Femur (tissue), 1 donor: ENCODE results near the gene RABGEF1.
A peak's percentile ranks its signal among the peaks of the same experiment; 100 is the strongest.
"Not testable (repeated sequence)": the region's sequence is repeated elsewhere in the genome, so short reads cannot be mapped to it uniquely, and the experiment has no call there.

Experiments used
- DNase-seq: peaks from one replicate; pipeline ENCODE4 v3.0.0-alpha.2; 2017

Gene RABGEF1

GRCh38 chr7:66740302-66740979 lies at the start of gene RABGEF1:
Gene RABGEF1, plus strand, starts transcription at chr7:66740733. Its CDS starts 31,167 bp downstream, at chr7:66771900.
- peak; percentile 98 for DNase-seq

- DNase-seq, result no peak
These were observed 47.2 kb upstream of the RABGEF1 start for GRCh38 chr7:66693331-66693730.

- DNase-seq, result no peak
These were observed 46.2 kb upstream of the RABGEF1 start for GRCh38 chr7:66694286-66694685.

DNA sequence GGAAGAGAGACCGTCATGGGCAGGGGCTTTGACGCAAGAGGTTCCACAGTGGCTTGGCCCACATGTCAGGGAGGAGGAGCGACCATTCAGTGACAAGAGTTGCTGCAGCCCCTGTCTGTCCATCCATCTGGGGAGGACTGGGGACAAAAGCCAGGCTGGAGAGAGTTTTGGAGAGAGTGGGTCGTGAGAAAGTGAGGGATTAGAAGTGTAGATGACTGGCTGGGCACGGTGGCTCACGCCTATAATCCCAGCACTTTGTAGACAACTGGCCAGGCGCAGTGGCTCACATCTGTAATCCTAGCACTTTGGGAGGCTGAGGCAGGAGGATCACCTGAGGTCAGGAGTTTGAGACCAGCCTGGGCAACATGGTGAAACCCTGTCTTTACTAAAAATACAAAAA lies 45.1 kb upstream of the RABGEF1 start:
- not testable (repeated sequence) for DNase-seq

- DNase-seq, result not testable (repeated sequence)
These were observed 44.4 kb upstream of the RABGEF1 start for GRCh38 chr7:66696134-66696533.

- peak; percentile 52 for DNase-seq
These were observed 43.8 kb upstream of the RABGEF1 start for GRCh38 chr7:66696774-66697191.

DNA sequence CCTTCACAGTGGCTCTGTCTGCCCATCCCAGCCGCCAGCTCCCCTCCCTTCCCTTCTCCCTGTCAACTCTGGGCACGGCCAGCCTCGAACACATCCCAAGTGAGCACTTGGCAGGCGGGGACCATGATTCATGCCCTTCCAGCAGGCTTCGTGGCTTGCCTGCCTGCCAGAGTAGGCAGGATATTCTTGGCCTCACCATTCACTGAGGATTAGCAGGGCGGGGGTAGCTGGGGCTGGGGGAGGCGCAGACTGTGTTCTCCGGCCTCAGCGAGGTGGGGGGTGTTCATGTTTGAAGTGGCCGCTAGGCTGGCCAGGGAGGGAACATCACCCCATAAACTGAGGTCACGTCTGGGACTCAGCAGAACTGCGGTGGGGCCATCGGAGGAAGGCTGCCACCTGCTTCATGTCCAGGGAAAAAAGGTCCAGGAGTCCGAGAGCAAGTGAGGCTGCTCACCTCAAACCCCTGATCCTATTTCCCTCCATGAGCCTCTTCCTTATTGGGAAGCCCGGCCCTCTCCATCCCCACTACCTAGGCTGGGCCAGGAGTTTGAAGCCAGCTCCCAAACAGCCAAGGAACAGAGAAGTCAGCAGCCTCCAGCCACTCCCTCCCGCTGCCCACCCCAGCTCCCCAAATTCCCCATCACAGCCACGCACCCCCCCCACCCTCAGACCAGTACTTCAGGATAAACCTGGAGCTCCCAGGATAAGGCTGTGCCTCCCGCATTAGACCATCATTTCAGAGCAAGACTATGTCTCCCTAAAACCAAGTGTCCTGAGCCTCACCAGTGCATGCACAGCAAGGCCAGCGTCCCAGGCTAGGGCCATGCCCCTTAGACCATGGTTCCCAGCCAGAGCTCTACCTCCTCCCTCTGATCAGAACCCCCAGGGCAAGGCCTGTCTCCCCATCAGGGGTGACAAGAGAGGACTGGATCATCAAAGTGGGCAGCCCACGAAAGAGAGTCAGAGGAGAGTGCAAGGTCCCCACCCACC lies 42.8 kb upstream of the RABGEF1 start:
- DNase-seq, result peak; percentile 82

GRCh38 chr7:66698652-66699205 lies 41.8 kb upstream of the RABGEF1 start:
- DNase-seq, result no peak

DNA sequence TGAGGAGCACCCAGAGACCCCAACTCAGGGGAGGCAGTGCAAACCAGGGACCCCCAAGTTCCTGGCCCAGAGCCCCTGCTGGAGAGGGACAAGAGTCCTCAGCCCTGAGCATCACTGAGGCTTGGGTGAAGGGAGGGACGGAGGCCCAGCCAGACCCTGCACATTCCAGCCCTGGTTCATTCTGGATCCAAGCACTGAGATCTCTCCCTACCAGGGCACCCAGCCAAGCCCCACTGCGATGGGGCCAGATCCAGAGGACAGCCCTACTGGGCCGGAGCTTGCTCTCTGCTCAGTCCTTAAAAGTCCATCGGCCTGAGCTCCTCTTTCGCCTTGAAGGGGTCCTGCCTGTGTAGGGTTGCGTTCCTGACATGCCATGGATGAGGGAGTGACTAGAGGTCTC lies 40.5 kb upstream of the RABGEF1 start:
- peak; percentile 49 for DNase-seq

- DNase-seq, result no peak
These were observed 39.9 kb upstream of the RABGEF1 start for GRCh38 chr7:66700633-66701131.

DNA sequence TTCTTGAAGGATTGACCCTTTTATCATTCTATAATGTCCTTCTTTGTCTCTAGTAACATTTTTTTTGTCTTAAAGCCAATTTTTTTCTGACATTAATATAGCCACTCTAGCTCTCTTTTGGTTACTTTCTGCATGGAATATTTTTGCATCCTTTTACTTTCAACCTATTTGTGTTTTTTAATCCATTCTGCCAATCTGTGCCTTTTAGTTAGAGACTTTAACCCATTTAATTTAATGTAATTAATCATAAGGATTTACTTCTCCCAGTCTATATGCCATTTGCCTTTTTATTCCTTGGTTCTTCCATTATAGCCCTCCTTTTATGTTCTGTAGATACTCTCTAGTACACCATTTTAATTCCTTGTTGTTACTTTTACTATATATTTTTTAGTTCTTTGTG lies 32.7 kb upstream of the RABGEF1 start:
- no peak for DNase-seq

- DNase-seq, result not testable (repeated sequence)
These were observed 29.8 kb upstream of the RABGEF1 start for GRCh38 chr7:66710752-66711151.

- DNase-seq, result no peak
These were observed 26.8 kb upstream of the RABGEF1 start for GRCh38 chr7:66713687-66714086.

GRCh38 chr7:66716634-66717033 lies 23.9 kb upstream of the RABGEF1 start:
- not testable (repeated sequence) for DNase-seq

DNA sequence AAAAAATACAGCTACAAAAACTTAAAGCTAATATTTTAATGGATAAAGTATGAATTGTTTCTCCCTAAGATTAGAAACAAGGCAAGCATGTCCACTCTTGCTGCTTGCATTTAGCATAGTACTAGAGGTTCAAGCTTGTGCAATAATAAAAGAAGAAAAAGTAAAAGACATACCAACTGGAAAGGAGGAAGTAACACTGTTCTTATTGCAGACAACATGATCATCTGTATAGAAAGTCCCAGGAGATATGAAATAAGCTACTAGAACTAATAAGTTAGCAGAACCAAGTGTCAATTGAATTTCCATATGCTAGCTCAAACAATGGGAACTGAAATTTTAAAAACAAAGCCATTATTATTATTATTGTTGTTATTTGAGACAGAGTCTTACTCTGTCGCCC lies 20.0 kb upstream of the RABGEF1 start:
- no peak for DNase-seq

DNA sequence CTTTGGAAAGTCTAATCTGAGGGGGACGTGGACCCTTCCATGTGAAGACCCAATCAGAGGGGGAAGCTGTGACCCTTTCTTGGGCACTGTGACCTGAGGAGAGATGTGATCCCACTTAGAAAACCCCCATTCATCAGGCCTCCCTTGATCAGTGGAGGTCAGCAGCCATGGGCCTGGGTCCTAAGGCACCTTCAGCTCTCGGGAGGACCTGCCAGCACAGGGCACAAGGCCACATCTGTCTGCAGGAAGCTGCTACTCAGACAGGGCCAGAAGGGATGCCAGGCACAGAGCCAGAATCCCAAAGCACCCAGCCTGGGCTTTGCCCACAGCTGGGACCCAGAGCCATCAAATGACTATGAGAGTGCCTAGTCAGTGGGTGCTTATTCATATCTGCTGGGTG lies 14.7 kb upstream of the RABGEF1 start:
- no peak for DNase-seq

DNA sequence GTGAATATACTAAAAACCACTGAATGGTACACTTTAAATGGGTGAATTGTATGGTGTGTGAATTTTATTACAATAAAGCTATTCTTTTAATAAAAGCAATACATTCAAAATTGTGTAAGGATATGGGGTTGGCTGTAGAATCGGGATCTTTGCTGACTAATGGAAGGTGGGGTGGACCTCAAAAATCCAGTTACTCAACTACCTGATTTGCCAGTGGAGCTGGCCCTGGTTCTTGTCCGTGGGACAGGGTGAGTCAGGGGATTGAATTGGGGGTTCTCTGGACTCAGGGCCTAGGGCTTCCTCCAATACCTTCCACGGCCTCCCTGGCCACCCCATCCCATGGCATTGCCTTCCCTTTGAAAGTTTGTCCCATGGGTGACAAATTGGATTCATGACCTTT lies 13.5 kb upstream of the RABGEF1 start:
- no peak for DNase-seq

DNA sequence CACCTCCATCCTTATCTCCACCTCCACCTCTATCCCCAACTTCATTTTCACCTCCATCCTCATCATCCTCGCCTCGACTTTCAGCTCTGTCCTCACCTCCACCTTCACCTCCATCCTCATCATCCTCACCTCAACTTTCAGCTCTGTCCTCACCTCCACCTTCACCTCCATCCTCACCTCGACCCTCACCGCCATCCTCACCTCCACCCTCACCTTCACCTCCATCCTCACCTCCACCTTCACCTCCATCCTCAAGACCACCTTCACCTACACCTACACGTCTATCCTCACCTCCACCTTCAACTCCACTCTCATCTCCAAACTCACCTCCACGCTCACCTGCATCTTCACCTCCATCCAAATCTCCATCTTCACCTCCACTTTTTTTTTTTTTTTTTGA lies 12.0 kb upstream of the RABGEF1 start:
- no peak for DNase-seq

- DNase-seq, result no peak
These were observed 11.3 kb upstream of the RABGEF1 start for GRCh38 chr7:66729274-66729673.

GRCh38 chr7:66731986-66732385 lies 8.5 kb upstream of the RABGEF1 start:
- DNase-seq, result no peak

DNA sequence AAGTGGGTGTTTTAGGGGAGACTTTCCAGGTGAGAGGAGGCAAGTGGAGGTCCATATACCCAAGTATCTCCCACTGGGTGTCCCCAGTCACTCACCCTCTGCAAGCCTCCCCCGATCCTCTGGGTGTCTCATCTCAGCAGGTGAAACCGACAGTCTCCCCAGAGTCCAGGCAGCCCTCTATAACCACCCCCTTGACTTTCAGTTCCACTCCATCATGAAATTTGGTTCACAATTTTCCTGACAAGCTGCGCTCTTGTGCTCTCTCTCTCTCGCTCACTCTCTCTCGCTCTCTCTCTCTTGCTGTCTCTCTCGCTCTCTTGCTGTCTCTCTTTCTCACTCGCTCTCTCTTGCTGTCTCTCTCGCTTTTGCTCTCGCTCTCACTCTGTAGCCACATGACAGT lies 8.1 kb upstream of the RABGEF1 start:
- no peak for DNase-seq

GRCh38 chr7:66734006-66734405 lies 6.5 kb upstream of the RABGEF1 start:
- DNase-seq, result no peak

DNA sequence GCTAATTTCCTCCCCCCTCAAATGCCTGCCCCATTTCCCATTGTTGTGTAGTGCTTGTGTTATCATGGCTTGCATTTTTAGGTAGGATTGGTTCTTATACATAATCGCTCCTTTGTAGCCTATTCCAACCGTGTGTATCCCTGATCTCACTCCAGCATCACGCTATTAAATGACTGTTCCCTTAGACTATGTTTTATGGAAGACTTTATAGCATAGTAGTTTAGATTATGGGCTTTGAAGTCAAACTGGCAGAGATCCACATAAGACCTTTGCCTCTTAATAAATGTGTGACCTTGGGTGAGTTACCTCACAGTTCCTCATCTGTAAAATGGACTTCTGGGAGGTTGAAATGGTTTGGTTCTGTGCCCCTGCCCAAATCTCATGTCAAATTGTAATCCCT lies 5.4 kb upstream of the RABGEF1 start:
- DNase-seq, result no peak
